ENCODE results near the gene DNAJC8. TPM values are rescaled to one million over a fixed set of nuclear protein-coding genes. Genes with fewer than 3 reads are reported as not detected.

The DNAJC8 gene
- total and polyA plus RNA-seq, 10 of the 15 experiments (the other 5 are each of a cell fraction or from before 2014, with no cell fraction given), result 91.2 to 296 (median 152) TPM

GRCh38 chr1:28279721-28280120 lies 46.9 kb upstream of the DNAJC8 start:
- Histone ChIP-seq H3K27ac (ENCODE audit: control insufficient read depth, insufficient read depth) (no peak overlapping the region), H3K79me2 (ENCODE audit: control insufficient read depth, insufficient read depth, low read length) (no peaks in the 10 kb centered on the region), H3K9ac (ENCODE audit: control insufficient read depth, insufficient read depth, low read length) (no peak overlapping the region), H3K4me1 (ENCODE audit: control insufficient read depth, insufficient read depth, low read length) (no peaks in the 10 kb centered on the region), H3K4me2 (ENCODE audit: control insufficient read depth, insufficient read depth) (no peak overlapping the region), H2AFZ (ENCODE audit: control insufficient read depth, low read depth, low read length) (no peak overlapping the region), H3K36me3 (ENCODE audit: control insufficient read depth in 2 of 2, insufficient read depth in 2 of 2, low read length in 1 of 2) (peaks cover 12 to 20% of the 10 kb centered on the region in 2 experiments; a peak in 3 of 4 replicates), H4K20me1 (ENCODE audit: control insufficient read depth, insufficient read depth) (no peaks in the 10 kb centered on the region), H3K27me3 (replicated peaks in 1 of 2; ENCODE audit: control insufficient read depth in 2 of 2, insufficient read depth in 2 of 2, low read length in 1 of 2) (no peaks in the 10 kb centered on the region), H3K4me3 (no peak overlapping the region), H3K9me3 (replicated peaks; ENCODE audit: control insufficient read depth, insufficient read depth, low read length) (no peaks in the 10 kb centered on the region)
- ATAC-seq (no peak), FAIRE-seq (no peak), DNase-seq (ENCODE audit: low read depth, low spot score) (no peak)
- 80% methylated on average over 7 of the region's 7 CpGs for WGBS (ENCODE audit: insufficient coverage, insufficient replicate concordance, low lambda C conversion rate, missing lambda C conversion rate)
- in situ Hi-C loops (cut with MboI), result no loop called here
- POLR2A ChIA-PET, result no interaction called here
- intact Hi-C loops (cut with micrococcal nuclease; ENCODE audit: unreplicated experiment), result no loop called here
- TF ChIP-seq IRF3 (IDR thresholded peaks at IDR 0.05), result no peak
- TF ChIP-seq KDM1A (IDR thresholded peaks at IDR 0.05; ENCODE audit: borderline replicate concordance), result no peak
- no peak for TF ChIP-seq E2F4 (IDR thresholded peaks at IDR 0.05; ENCODE audit: low read depth, low read length)
- TF ChIP-seq BACH1 (IDR thresholded peaks at IDR 0.05; ENCODE audit: borderline replicate concordance), result no peak
- SMC1A ChIA-PET (ENCODE audit: uncharacterized antibody, unreplicated experiment), result no interaction called here
- BruUV-seq (replicated peaks), result no TSS peak
- RAD21 ChIA-PET (ENCODE audit: unreplicated experiment), result no interaction called here
- CTCF ChIA-PET, result interaction anchor here (1.0 kb wide), 1 partner anchor 31 kb away, joined by 7 read pairs; no protein-coding TSS in a partner anchor

- H3K9me3 ChIP-seq (replicated peaks; ENCODE audit: control insufficient read depth, insufficient read depth, low read length), result no peaks in the 10 kb centered on the region
- no peak overlapping the region for H3K4me3 ChIP-seq
- ATAC-seq, result no peak
- ChIA-PET CTCF (interaction anchor here (0.8 to 1.0 kb wide), 3 partner anchors 9 to 30 kb away, joined by 3 read pairs; no protein-coding TSS in a partner anchor), SMC1A (ENCODE audit: uncharacterized antibody, unreplicated experiment) (interaction anchor here (1.6 kb wide), 1 partner anchor 30 kb away, joined by 5 read pairs; no protein-coding TSS in a partner anchor), RAD21 (ENCODE audit: unreplicated experiment) (no interaction called here), POLR2A (no interaction called here)
- in situ Hi-C loops (cut with MboI) (no loop called here), intact Hi-C loops (cut with micrococcal nuclease; ENCODE audit: unreplicated experiment) (no loop called here)
- no peaks in the 10 kb centered on the region for H4K20me1 ChIP-seq (ENCODE audit: control insufficient read depth, insufficient read depth)
- H3K4me2 ChIP-seq (ENCODE audit: control insufficient read depth, insufficient read depth), result no peak overlapping the region
- H3K27ac ChIP-seq (ENCODE audit: control insufficient read depth, insufficient read depth), result no peak overlapping the region
- H3K27me3 ChIP-seq (replicated peaks in 1 of 2; ENCODE audit: control insufficient read depth in 2 of 2, insufficient read depth in 2 of 2, low read length in 1 of 2), result no peaks in the 10 kb centered on the region
- DNase-seq (ENCODE audit: low read depth, low spot score), result no peak
- no peak for FAIRE-seq
- BruUV-seq (replicated peaks), result no TSS peak
- whole genome bisulfite sequencing (ENCODE audit: insufficient coverage, insufficient replicate concordance, low lambda C conversion rate, missing lambda C conversion rate), result 89% methylated on average over 5 of the region's 5 CpGs
- H3K36me3 ChIP-seq (ENCODE audit: control insufficient read depth in 2 of 2, insufficient read depth in 2 of 2, low read length in 1 of 2), result peaks cover 17 to 21% of the 10 kb centered on the region in 2 experiments; a peak in 3 of 4 replicates
- no peak overlapping the region for H3K9ac ChIP-seq (ENCODE audit: control insufficient read depth, insufficient read depth, low read length)
- no peak for TF ChIP-seq RFX5 (IDR thresholded peaks at IDR 0.05; ENCODE audit: low read depth, low read length)
- no peaks in the 10 kb centered on the region for H3K4me1 ChIP-seq (ENCODE audit: control insufficient read depth, insufficient read depth, low read length)
- H3K79me2 ChIP-seq (ENCODE audit: control insufficient read depth, insufficient read depth, low read length), result no peaks in the 10 kb centered on the region
- H2AFZ ChIP-seq (ENCODE audit: control insufficient read depth, low read depth, low read length), result no peak overlapping the region
These were observed 45.9 kb upstream of the DNAJC8 start for GRCh38 chr1:28278763-28279162.

Measured in GM12878 (cell line).